HG02678 (cell line): ENCODE results near the gene CUEDC1.

Experiments used
- ATAC-seq: cut with Tn5 transposase; IDR thresholded peaks from one replicate; pipeline ENCODE4 v1.9.1; 2021; ENCODE audit warnings: mild to moderate bottlenecking, moderate library complexity; ENCODE audit not compliant: unreplicated experiment

Gene CUEDC1

DNA sequence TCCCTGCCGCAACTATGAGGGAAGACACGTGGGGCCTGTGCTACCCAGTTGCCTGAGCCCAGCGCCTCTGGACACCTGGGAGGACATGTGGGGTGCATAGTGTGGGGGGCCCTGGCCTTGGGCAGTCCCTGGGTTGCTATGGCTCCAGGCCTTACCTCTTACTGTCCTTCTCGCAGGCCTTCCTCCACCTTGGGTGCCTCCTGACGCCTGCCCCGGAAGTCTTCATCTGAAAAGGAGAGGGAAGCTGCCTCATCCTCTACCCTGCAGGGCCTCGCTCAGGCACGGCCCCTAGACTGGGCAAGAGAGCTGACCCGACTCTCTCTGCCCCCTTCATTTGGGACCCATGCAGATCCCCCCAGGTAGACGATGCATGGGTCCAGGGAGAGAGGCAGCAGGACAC, 88.9 kb downstream of the CUEDC1 start:
- ATAC-seq: no peak

DNA sequence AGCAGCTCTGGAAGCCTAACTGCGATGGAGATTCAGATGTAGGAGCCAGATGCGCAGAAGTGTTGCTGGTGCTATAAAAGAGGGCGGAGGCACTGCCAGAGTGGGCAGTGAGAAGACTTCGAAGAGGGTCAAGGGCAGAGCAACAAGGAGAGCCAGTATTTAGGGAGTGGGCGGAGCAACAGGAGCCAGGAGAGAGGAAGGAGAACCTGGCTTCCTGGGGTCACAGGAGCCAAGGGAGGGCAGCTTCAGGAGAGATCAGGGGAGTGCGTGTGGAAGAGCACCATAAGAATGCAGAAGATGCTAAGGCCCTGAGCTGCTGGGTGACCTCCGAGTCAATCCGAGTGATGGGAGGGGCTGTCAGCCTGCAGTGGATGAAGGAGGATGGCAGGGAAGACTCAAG, 90.9 kb downstream of the CUEDC1 start:
- ATAC-seq: no peak

DNA sequence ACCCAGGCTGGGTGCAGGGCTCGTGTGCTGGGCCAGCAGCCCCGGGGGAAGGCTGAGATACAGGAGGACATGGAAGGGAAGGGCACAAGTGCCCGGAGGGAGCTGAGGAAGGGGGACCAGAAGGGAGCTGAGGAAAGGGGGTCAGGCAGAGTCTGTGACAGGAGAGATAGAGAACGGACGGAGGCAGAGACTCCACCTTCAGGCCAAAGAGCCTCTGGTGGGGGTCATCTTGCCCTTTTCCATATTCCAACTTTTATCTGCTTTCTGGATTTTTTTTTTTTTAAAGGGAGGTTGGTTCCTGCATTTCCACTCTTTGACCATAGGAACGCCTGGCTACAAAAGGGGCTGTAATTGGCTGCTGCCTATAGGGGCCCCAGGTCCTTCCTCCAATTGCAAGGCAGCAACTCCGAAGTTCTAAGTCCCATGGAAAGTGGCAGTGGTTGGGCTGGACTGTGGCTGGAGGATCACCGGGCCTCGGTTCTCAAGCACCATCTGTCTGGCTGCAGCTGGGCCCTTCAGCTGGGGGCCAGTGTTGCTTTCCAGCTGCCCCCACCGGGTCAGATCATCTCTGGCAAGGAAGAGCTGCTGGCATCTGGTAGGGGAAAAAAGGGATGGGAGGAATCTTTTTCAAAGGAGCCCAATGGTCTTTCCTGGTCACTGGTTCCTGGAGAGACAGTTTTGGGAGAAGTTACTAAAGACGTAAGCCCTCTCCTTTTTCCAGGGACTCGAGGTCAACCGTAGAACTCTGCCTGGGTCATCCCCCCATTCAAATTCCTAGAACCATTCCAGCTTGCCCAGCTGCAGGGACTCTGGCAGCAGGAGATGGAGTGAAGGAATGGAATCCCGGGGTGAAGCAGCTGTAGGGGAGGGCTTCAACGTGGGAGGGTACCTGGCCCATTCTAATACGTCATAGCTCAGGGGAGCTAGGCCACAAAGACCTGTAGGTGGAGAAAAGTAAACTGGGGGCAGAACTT, 92.2 kb downstream of the CUEDC1 start:
- ATAC-seq: no peak

DNA sequence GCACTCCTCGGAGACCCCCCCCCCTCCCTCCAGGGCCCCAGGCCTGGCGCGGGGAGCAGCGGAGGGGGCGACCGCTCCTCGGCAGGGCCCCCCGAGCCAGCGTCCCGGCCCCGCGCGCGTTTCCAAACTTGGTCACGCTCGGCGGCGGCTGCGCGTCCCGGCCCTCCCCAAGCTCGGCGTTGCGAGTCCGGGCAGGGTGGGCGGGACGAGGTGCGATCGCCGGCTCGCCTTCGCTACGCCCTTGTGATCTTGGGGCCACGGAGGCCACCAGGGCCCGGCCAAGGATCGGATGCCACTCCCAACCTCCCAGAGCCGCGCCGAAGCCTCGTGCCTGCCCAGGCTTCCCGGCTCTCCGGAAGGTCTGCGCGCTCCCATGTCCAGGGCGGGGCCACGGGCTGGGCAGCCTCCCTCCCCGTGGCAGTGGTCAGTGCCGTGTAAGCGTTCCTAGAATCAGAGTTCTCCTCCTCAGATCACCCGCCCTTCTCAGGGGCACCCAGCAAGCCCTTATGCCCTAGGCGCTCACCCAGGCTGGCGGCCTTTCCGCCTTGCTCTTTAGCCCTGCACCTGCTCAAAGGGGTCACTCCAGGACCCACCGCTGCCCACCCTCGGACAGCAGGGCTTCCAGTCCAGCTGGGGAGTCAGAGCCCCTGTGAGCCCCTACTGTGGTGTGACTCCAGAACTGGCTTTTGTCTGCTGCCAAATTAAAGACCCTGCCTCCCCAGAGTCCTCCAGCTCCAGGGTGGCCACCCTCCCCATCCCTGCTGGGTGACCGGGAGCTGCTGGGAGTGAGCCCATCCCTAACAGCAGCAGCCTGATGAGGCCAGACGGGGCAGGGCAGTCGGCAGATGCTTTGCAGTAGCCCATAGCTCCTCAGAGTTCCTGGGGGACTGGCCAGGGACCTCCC, 93.2 kb downstream of the CUEDC1 start:
- no peak for ATAC-seq

DNA sequence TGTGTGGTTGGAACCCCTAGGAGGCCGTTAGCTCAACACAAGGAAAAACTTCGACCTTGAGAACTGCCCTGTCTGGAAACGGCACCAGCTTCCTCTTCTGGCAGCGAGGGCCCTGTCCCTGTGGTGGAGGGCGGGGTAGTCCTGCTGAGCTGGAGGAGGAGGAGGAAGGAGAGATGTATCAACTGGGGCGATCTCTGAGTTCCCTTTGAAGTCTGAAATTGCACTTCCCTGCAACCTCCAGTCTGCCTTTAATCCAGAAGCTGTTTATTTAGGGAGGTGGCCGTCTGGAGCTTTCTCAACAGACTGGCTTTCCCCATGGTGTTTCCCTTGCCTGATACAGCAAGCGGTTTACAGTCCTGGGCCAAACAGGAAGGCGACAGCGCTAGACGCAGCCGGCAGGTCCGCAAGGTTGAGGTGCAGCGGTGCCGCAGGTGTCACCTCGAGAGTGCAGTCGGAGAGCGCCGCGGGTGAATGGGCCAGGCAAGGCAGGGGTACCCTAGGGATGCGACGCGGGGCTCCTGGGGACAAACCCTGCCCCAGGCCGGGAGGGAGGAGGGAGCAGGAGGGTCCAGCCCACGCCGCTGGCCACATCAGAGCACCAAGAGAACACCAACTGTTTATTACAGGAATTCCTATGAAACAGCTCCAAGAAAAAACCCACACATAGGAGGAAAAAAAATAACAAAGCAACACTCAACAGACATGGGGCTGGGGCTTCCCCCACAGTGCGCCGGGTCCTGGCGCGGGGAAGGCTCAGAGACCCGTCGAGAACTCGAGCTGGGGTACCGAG, 94.0 kb downstream of the CUEDC1 start:
- ATAC-seq: no peak

DNA sequence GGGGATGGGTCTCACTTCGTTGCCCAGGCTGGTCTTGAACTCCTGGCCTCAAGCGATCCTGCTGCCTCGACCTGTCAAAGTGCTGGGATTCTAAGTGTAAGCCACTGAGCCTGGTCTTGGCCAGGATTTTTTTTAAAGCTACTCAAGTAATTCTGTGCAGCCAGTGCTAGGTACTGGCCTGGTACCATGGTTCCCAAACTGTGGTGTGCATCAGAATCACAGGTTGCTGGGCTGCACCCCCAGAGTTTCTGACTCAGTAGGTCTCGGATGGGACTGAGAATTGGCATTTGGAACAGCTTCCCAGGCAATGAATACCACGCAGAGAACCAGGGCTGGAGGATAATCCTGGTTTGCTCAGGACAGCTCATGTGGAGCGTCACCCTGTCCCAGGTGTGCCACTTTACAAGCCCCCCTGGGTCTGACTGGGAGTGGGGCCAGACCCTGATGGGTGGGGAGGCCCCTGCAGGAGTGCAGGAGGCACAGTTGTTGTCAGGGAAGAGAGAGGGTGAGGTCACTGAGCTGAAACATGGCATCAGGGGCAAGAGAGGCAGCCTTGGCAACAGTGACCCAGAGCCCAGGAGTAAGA, 94.7 kb downstream of the CUEDC1 start:
- ATAC-seq: no peak

DNA sequence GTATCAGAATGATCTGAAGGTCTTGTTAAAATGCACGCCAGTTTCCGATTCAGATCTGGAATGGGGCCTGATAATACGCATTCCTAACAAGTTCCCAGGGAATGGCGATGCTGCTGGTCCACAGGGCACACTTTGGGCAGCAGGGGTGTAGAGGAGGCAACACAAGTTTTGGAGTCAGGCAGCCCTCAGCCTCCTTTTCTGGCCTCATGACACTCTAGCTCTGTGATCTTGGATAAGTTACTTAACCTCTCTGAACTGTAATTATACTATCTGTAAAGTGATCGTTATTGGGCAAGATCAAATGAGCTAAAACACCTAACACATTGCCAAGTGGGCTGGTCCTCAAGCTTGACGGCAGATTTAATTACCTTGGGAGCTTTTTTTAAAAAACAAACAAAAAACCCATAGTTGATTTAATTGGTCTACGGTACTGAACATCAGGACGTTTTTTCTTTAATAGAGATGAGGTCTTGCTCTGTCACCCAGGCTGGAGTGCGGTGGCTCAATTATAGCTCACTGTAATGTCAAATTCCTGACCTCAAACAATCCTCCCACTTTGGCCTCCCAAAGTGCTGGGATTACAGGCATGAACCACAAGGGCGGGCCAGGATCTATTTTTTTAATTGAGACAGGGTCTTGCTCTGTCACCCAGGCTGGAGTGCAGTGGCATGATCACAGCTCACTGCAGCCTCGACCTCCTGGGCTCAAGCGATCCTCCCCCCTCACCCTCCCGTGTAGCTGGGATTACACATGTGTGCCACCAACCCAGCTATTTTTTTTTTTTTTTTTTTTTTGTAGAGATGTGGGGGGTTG, 95.4 kb downstream of the CUEDC1 start:
- ATAC-seq: no peak

DNA sequence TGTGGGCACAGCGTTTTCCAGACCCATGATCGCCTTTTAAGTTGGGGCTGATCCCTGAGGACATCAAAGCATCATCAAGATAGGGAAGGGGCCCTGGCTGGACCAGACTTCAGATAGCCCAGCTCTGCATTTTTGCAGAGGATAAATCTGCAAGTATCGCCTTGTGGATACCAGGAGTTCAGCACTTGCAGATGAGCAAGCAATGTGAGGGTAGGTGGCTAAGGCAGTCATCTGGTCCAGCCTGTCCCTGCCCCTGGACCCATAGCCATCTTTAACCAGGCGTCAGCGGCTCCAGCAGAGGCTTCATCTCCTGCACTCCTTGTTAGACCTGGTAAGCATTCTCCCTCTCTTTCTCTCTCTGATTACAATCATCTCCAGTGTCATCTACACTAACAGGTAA, 96.4 kb downstream of the CUEDC1 start:
- ATAC-seq: no peak

DNA sequence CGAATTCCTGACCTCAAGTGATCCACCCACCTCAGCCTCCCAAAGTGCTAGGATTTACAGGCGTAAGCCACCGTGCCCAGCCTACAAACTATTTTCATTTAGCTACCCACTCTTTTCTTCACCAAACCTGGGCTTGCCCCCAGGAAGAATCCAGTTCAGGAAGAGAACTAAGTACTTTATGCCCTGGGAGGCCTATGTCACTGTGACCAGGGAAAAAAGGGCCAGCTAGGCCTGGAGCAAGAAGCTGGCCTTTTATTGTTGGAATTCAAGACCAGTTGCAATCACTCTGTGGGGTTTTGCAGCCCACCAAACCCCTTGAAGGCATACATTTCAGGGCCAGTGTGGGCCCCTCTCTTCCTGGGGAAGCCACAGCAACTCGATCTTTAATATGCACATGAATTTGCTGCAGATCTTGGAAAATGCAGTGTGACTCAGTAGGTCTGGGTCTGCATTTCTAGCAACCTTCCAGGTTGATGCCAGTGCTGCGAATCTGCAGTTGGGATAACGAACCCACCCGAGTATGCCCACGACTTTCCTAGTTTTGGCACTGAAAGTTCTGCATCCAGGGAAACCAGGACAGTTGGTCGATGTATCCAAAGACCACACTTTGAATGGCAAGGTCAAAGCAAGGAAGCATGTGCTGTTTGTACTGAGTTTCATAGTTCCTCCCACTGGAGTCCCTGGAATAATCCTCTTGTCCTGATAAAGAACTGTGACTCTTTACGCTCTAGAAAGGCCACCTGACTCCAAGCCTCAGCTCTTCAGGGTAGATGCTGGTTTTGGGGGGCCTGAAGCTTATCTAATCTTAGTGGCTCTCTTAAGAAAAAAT, 98.2 kb downstream of the CUEDC1 start:
- ATAC-seq: no peak

DNA sequence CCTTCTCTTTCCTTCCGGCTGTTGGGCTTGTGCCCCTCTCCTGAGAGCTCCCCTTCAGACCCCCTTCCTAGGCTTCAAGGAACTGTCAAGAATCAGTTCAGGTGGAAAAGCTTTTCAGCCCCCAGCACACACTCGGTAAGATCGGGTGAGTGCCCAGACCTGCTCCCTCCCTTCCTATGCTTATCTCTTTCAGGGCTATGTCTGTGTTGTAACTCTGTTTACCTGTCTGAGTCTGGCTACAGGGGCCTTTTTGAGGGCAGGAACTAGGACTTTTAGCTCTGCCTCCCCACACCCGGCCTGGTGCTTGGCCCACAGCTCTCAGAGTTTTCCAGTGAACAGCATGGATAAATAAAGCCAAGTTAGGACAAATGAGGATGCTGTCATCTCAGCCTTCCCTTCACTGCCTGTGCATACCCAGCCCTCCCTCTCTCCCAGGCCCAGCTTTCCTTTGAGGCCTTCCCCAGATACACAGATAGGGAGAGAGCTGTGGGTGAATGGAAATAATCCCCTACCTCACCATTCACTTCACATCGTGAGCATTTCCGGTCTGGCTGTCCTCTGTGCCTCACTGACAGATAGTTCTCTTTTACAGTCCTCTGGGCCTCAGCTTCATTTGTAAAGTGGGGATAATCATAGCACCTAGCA, 99.7 kb downstream of the CUEDC1 start:
- ATAC-seq: no peak

DNA sequence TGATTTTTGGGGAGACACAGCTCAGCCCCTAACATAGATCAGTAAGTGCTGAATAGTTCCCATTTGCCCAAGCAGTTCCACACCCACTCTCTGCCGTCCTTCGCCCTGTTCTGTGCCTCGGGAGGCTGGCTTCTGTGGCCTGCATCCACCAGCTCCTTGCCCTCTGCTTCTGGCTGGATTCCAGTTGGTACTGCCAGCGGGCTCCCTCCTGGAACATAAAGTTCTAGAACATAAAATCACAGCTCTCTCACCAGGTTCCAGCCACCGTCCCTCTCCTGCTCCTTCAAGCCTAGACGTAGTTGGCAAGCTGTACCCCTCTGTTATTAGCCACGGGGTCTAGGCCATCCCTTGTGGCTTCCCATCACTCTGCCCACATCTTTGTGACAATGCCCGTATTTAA, 101.5 kb downstream of the CUEDC1 start:
- no peak for ATAC-seq

DNA sequence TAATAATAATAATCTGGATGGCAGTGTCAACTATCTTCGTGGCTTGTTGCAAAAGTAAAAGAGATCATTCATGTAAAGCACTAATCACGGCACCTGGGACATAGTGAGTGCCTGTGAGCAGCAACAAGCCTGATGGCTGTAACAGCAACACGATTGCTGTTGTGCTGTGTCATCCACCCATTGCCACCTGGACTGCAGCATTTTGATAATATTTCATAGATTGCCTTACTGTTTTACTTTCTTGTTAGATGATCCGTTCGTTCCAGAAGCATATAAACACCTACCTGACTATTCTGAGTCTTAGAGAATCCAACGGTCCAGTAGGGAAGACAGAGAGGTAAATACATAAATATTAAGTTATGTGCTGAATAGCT, 102.3 kb downstream of the CUEDC1 start:
- no peak for ATAC-seq

DNA sequence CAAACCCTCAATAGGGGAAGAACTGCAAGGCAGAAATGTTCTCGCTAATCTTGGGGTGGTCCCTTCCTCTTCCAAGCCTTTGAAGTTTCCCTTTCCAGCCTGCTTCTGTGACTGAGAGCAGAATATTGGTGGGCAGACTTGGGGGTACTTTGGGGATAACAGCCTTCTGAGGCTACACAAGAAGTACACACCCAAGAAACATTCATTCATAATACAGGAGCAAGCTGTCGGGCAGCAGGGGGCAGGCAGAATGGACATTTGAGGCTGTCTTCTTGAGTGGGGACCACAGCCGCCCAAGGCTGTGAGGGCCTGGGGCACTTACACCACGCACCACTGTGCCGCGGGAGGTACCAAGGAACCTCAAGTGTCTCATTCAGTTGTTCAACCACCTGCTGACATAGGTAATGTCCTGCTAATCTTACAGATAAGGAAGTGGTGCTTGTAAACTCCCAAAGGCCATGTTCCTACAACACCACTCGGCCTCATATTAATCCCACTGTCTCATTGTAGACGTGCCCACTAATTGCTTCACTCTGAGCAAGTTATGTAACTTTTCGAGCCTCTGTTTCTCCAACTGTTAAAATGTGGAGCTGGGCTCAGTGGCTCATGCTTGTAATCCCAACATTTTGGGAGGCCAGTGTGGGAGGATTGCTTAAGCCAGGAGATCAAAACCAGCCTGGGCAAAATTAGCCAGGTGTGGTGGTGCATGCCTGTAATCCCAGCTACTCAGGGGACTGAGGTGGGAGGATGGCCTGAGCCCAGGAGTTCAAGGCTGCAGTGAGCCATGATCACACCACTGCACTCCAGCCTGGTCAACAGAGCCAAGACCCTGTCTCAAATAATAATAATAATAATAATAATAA, 102.9 kb downstream of the CUEDC1 start:
- no peak for ATAC-seq

DNA sequence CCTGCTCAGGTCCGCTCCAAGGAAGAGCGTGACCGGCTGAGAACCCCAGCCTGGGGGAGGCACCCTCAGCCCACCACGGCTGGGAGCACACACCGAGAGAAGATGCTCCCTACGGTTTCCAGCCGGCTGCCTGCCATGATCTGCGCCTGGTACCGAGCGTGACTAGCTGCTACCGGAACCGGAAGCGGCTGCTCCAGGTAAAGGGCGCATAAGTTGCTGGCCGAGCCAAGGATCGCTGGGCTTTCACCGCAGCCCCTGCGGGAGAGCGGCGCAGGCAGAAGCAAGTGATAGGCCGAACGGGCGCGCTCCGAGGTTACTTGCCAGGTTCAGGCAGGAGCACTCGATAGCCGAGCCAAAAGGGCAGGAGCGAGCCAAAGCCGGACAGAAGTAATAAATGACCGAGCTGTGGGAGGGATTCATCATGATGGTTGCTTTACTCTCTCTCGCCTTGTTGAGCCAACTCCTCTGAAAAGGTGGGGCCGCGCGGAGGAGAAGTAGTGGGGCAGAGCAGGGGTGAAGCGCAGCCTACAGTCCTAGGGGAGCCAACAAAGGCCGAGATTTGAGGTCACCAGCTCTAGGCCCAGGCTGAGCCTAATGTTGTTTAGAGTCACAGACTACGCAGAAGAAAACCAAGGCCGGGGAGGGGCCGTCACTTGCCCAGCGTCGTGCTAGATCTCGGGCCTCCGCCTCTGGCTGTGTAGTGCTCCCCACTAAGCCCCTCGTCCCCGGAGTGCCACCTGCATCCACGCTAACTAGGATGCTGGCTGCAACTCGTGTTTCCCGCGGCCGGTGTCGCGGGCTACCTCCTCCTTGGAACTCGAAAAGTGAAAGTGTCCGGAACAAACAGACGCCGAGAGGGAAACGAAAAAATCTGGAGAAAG, 105.1 kb downstream of the CUEDC1 start, which contains the start of gene MRPS23:
MRPS23 (minus strand) TSS at position 171 of the 881 bp plus-strand sequence; CDS start at position 137, 34 bp downstream.
- peak; percentile 94 for ATAC-seq

DNA sequence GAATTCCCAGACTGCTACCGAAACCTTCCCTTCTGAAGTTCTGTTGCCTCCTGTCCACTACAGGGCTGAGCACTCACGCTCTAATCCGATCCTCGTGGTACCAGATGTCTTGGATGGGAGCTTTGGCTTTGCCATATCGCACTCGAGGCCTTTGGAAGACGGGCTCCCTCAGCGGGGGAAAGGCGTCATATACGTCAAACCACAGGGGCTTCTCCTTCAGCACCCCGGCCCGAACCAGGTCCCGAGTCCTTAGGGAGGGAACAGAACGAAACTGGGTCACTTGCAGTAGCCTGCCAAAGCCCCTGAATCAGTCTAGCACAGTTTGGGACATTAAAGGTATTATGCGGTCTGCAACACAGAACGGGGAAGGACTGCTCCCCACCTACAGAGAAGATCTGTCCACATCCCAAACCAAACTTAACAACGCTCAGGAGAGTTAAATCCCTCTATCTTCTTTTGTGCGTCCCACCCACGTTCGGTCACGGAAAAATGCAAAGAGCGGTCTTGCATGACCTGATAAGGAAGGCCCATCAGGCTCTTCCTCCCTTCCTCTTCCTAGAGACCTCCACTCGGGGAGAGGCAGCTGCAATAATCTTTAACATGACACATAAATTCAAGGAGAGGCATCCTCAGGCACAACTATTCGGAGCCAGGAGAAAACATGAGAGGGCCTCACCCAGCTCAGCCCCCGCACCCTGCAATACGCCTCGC, 105.9 kb downstream of the CUEDC1 start:
- ATAC-seq: no peak
